SIG-M5 treated with dmso at 0.1 percent for 504 hours (cell line): ENCODE data around the gene PDX1.

Experiments used
- DNase-seq: peaks from one replicate; lab custom pipeline; 2025; ENCODE audit not compliant: unreplicated experiment; lab: John Stamatoyannopoulos, UW

PDX1 gene

GRCh38 chr13:27921961-27922882, 2.4 kb downstream of the PDX1 start:
- DNase-seq: no peak

DNA sequence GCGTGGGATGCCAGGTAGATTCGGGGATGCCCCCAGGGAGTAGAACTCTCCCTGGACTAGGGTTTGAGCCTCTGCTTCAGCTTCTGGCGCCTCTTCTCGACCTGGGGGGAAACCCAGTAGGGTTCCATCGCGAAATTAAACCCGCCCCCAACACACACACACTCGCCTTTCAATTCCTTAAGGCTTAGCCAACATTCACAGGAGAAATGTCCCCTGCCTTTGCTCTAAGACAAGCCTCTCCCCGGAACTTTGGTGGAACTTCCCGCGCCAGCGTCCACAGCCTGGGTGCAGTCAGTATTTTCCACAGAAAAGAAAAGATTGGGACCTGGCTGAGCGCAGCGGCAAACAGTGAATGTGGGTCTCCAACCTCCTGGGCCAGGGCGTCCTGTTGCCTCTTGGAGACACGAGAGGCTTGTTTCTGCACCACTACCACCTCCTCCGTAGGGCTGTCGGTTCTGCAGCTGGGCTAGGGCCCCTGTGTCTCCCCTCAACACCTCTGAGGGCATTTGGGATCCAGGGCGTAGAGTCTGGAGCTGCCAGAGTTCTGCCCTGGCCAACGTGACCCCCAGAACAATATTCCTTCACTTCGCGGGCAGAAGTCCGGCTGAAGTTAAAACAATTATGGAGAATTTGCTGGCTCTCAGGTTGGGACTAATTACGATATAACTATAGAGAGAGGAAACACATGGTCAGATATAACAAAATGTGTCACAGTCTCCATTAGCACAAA, 3.2 kb downstream of the PDX1 start:
- DNase-seq: no peak

DNA sequence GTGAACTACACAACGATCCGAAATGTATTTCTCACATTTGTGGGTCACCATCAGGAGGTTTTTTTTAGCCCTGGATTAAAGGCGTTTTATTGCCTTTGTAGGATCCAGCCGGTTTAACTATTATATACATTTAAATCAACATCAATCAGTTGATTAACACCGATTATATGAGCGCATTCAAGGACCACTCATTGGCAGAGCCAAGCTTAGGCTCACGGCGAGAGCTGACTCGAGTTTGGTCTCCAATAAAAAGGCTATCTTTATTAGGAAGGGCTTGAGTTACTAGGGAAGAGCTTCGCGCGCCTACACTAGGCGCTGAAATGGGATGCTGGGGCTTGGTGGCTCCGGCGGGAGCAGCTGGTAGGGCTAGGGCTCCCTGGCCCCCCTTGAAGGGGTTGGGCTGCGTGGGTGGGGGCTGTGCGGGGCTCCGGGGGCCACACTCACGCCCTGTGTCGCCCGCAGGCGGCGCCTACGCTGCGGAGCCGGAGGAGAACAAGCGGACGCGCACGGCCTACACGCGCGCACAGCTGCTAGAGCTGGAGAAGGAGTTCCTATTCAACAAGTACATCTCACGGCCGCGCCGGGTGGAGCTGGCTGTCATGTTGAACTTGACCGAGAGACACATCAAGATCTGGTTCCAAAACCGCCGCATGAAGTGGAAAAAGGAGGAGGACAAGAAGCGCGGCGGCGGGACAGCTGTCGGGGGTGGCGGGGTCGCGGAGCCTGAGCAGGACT, 4.2 kb downstream of the PDX1 start:
- DNase-seq: no peak

DNA sequence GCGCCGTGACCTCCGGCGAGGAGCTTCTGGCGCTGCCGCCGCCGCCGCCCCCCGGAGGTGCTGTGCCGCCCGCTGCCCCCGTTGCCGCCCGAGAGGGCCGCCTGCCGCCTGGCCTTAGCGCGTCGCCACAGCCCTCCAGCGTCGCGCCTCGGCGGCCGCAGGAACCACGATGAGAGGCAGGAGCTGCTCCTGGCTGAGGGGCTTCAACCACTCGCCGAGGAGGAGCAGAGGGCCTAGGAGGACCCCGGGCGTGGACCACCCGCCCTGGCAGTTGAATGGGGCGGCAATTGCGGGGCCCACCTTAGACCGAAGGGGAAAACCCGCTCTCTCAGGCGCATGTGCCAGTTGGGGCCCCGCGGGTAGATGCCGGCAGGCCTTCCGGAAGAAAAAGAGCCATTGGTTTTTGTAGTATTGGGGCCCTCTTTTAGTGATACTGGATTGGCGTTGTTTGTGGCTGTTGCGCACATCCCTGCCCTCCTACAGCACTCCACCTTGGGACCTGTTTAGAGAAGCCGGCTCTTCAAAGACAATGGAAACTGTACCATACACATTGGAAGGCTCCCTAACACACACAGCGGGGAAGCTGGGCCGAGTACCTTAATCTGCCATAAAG, 4.8 kb downstream of the PDX1 start:
- no peak for DNase-seq

GRCh38 chr13:27925220-27925991, 5.6 kb downstream of the PDX1 start:
- no peak for DNase-seq

DNA sequence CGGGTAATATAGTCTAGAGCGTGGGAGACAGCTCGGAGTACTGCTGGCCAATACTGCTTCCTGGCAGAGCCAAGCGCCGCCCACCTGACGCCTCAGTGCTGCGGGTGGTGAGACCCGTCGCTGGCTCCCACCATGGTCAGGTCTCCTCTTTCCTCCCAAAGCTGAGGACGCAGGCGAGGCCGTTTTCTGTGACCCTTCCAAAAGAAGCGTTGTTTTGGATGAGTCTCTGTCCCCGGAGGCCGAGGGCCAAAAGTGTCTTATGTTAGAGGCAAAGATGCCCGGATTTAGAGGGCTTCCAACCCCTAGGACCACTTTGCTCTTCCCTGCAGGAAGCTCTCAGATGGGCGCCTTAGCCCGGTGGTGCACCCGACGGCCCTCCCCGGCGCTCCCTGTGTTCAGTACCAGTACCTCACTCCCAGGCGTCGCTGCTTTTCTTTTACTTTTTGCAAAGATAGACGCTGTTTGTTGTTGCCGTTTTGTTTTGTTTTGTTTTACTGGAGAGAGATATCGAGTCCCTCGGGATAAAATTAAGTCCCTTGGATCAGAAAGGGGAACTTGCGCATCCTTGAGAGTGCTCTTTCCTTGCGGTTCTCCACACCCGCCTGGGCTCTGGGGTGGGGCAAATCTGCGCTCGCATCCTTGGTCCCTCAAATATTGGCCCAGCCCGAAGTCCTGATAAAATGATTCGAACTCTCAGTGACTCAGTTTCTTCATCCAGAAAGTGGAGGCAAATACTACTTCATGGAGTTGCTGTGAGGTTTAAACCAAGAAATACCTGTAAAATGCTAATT, 7.0 kb downstream of the PDX1 start:
- no peak for DNase-seq

- DNase-seq: no peak
These were observed 7.9 kb downstream of the PDX1 start for GRCh38 chr13:27927444-27928352.

DNA sequence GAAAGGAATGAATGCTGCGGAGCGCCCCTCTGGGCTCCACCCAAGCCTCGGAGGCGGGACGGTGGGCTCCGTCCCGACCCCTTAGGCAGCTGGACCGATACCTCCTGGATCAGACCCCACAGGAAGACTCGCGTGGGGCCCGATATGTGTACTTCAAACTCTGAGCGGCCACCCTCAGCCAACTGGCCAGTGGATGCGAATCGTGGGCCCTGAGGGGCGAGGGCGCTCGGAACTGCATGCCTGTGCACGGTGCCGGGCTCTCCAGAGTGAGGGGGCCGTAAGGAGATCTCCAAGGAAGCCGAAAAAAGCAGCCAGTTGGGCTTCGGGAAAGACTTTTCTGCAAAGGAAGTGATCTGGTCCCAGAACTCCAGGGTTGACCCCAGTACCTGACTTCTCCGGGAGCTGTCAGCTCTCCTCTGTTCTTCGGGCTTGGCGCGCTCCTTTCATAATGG, 8.6 kb downstream of the PDX1 start:
- no peak for DNase-seq

GRCh38 chr13:27928805-27929753, 9.3 kb downstream of the PDX1 start:
- no peak for DNase-seq

DNA sequence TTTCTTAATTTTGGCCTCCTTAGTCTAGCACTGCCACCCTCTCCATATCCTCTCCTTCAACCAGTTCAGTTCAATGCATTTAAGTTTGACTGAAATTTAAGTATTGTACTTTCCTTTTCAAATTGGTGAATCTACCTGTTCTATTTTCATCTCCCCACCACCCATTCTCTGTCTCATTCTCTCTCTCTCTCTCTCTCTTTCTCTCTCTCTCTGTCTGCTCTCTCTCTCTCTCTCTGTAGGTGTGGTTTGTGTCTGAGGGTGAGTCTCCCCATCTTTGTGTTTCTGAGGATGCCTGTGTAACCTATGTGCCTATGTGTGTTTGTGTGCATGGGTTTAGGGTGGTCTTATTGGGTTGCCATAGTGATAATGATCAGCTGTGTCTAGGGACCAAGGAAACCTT, 10.1 kb downstream of the PDX1 start:
- DNase-seq: no peak

DNA sequence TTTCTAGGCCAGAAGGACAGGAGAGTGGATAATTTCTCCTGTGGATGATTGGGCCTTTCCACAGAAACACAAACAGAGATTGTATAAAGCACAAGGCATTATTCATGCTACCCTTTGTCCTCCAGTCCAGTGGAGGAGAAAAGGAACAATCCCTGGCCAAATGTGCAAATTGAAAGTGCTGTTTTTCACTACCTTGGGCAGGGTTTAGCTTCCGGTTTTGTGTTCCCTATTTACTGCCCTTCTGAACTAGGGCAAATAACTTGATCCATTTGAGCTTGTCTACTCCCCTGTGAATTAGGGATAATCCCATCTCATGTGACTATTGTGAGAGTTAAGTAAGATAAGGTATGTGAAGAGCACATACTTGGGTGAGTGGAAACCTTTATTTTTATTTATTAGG, 13.3 kb downstream of the PDX1 start:
- no peak for DNase-seq

GRCh38 chr13:27933580-27934328, 14.0 kb downstream of the PDX1 start:
- DNase-seq: no peak

- DNase-seq: no peak
These were observed 23.2 kb downstream of the PDX1 start for GRCh38 chr13:27942972-27943371.

DNA sequence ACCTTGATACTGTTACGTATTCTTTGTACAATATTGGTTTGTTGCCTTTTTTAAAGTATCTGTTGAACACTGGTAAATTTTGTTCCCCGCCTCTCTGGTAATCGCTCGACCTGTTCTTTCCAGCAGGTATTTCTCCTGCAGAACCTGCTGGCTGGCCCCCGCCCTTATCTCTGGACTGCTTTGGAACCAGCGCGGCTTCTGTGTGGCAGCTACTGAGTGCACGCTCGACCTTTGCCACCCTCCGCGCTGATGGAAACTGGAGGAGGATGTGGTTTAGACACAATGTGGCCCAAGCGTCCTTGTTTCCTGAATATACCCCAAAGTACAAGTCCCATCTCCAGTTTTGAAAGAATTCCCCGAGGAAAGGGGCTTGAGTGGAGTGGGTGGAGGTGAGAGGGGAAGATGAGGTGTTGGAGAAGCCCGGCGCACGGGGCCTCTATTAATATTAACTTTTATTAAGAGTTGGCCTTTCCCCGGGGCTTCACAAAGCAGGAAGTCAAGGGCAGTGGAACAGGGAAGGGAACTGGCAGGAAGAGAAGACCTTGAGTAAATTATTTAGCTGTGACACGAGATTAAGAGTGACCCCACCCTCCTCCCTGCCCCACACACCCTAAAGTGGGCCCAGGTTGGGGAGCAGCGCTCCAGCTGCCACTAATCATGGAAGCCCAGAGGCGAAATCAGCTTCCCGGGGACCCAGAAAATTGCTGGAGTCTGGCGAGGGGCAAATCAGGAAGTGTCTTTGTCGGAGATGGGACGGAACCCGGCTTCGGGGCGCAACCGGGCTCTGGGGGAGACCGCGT, 33.3 kb downstream of the PDX1 start:
- no peak for DNase-seq

DNA sequence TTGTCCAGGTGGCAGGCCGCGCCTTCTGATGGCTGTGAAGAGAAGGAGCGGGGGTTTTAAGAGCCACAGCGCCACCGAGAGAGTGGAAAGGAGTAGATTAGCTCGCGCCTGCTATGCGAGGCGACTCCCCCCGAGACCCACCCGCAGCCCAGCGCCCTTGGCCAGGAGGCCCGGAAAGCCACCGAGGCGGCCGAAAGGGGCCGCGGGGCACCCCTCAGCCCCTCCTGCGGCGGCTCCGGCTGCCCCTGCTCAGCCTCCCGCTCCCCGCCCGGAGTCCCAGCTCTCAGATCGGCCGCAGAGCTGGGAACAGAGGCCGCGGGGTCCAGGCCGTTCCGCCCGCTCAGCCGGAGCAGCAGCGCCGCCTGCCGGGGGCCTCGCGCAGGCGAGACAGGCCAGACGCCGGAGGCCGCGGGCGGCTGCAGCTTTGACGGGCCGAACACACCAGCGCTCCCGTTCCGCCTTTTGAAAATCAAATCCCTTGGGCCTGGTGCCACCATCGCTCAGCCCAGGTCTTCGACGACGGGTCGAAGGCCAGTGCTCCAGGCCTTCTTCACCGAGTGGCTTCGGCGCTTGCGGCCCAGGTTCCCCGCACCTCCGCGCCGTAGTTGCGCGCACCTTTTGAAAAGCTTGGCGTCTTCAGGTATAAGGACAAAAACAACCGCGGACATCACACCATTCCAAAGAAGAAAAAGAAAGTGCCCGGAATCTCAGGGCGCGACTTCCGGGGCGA, 34.0 kb downstream of the PDX1 start:
- DNase-seq: peak; percentile 21
